GM19468 (cell line): ENCODE measurements around the gene PRKG1.
"Not testable (repeated sequence)": the region's sequence is repeated elsewhere in the genome, so short reads cannot be mapped to it uniquely, and the experiment has no call there.

Experiments
- ATAC-seq: cut with Tn5 transposase; IDR thresholded peaks from one replicate; pipeline ENCODE4 v1.9.1; 2021; ENCODE audit warnings: mild to moderate bottlenecking, moderate library complexity, moderate number of reproducible peaks; ENCODE audit not compliant: unreplicated experiment; ENCODE audit errors: extremely low read depth

Gene PRKG1

GRCh38 chr10:51168086-51168815 lies 94.0 kb downstream of the PRKG1 start:
- ATAC-seq, result no peak

- no peak for ATAC-seq
Measured at GRCh38 chr10:51169111-51169510, 94.8 kb downstream of the PRKG1 start.

GRCh38 chr10:51170518-51171245 lies 96.4 kb downstream of the PRKG1 start:
- ATAC-seq, result no peak

- no peak for ATAC-seq
Measured at GRCh38 chr10:51171946-51172345, 97.7 kb downstream of the PRKG1 start.

GRCh38 chr10:51176976-51177695 lies 102.8 kb downstream of the PRKG1 start:
- no peak for ATAC-seq

- ATAC-seq, result no peak
Measured at GRCh38 chr10:51178634-51179033, 104.3 kb downstream of the PRKG1 start.

- no peak for ATAC-seq
Measured at GRCh38 chr10:51180141-51180540, 105.9 kb downstream of the PRKG1 start.

- no peak for ATAC-seq
Measured at GRCh38 chr10:51183783-51184182, 109.5 kb downstream of the PRKG1 start.

GRCh38 chr10:51186361-51186760 lies 112.1 kb downstream of the PRKG1 start:
- no peak for ATAC-seq

GRCh38 chr10:51188008-51188407 lies 113.7 kb downstream of the PRKG1 start:
- ATAC-seq, result no peak

- no peak for ATAC-seq
Measured at GRCh38 chr10:51188866-51189265, 114.6 kb downstream of the PRKG1 start.

GRCh38 chr10:51196508-51197175 lies 122.4 kb downstream of the PRKG1 start:
- ATAC-seq, result no peak

GRCh38 chr10:51198170-51198569 lies 123.9 kb downstream of the PRKG1 start:
- no peak for ATAC-seq

- no peak for ATAC-seq
Measured at GRCh38 chr10:51201947-51202346, 127.7 kb downstream of the PRKG1 start.

GRCh38 chr10:51203359-51203758 lies 129.1 kb downstream of the PRKG1 start:
- no peak for ATAC-seq

- ATAC-seq, result no peak
Measured at GRCh38 chr10:51204066-51204465, 129.8 kb downstream of the PRKG1 start.

- ATAC-seq, result no peak
Measured at GRCh38 chr10:51204701-51205100, 130.4 kb downstream of the PRKG1 start.

- ATAC-seq, result no peak
Measured at GRCh38 chr10:51206500-51206899, 132.2 kb downstream of the PRKG1 start.

- not testable (repeated sequence) for ATAC-seq
Measured at GRCh38 chr10:51212937-51213336, 138.7 kb downstream of the PRKG1 start.
